CD4-positive, alpha-beta T cell (primary cell): ENCODE measurements around the gene CFAP53. TPM values are rescaled to one million over a fixed set of nuclear protein-coding genes. Genes with fewer than 3 reads are reported as not detected.

ENCODE experiments used
- ATAC-seq: fragments of 200-7000 bp; cut with Tn5 transposase; one replicate; pipeline ENCODE4 v1.10.0; 2022; ENCODE audit warnings: mild to moderate bottlenecking; ENCODE audit not compliant: poor library complexity
- CTCF ChIA-PET: fragments of 350-600 bp; sonication (Branson Sonifier 250); formaldehyde crosslinking; loops from one replicate; lab custom pipeline; 2021; ENCODE audit warnings: antibody characterized with exemption, inconsistent platforms; lab: Charles Lee
- POLR2A ChIA-PET: fragments of 350-600 bp; sonication (Branson Sonifier 250); formaldehyde crosslinking; loops from one replicate; lab custom pipeline; 2021; ENCODE audit warnings: antibody characterized with exemption, inconsistent platforms; lab: Charles Lee
- DNase-seq, 14 experiments: peaks; one replicate each; pipeline ENCODE4 v3.0.0-alpha.2; 2013 to 2020; ENCODE audit warnings: mixed read lengths in 2 of 14
- H3K27ac ChIP-seq, 2 donors: one replicate each; pipeline versions ENCODE4 v1.5.1 to v1.7.0; 2013; ENCODE audit warnings: low read length in 2 of 2, low read depth in 1 of 2, mild to moderate bottlenecking in 1 of 2
- H3K27me3 ChIP-seq, 2 experiments: 1 replicate in 1 of 2; 2 replicates in 1 of 2; pipeline versions ENCODE4 v1.6.1 to v1.7.0; 2013; ENCODE audit warnings: low read length in 2 of 2, control low read depth in 1 of 2, mild to moderate bottlenecking in 1 of 2, moderate library complexity in 1 of 2; ENCODE audit not compliant: insufficient read depth in 2 of 2, control insufficient read depth in 1 of 2
- H3K36me3 ChIP-seq: one replicate; pipeline ENCODE4 v1.6.1; 2013; ENCODE audit warnings: low read length, control low read depth; ENCODE audit not compliant: insufficient read depth
- H3K4me1 ChIP-seq: one replicate; pipeline ENCODE4 v1.6.1; 2013; ENCODE audit warnings: low read length, control low read depth; ENCODE audit not compliant: insufficient read depth
- H3K4me3 ChIP-seq: one replicate; pipeline ENCODE4 v1.5.1; 2013; ENCODE audit warnings: mild to moderate bottlenecking, low read length, moderate library complexity
- H3K9me3 ChIP-seq, 2 experiments: 1 replicate in 1 of 2; 2 replicates in 1 of 2; pipeline versions ENCODE4 v1.6.1 to v1.7.0; 2013; ENCODE audit warnings: low read length in 2 of 2, mild to moderate bottlenecking in 2 of 2, control low read depth in 1 of 2, moderate library complexity in 1 of 2; ENCODE audit not compliant: control insufficient read depth in 1 of 2, insufficient read depth in 1 of 2
- H3K27ac Mint-ChIP-seq: one replicate; pipeline ENCODE4 v1.8.0; 2020; ENCODE audit warnings: mixed read lengths
- H3K27me3 Mint-ChIP-seq: one replicate; pipeline ENCODE4 v1.8.0; 2021; ENCODE audit warnings: mixed read lengths
- H3K36me3 Mint-ChIP-seq: one replicate; pipeline ENCODE4 v1.8.0; 2021; ENCODE audit warnings: low read depth, mixed read lengths
- H3K4me1 Mint-ChIP-seq: one replicate; pipeline ENCODE4 v1.8.0; 2021; ENCODE audit warnings: low read depth, mixed read lengths
- H3K4me3 Mint-ChIP-seq: one replicate; pipeline ENCODE4 v1.8.0; 2020; ENCODE audit warnings: mild to moderate bottlenecking, mixed read lengths
- H3K9me3 Mint-ChIP-seq: one replicate; pipeline ENCODE4 v1.8.0; 2020; ENCODE audit warnings: mixed read lengths
- intact Hi-C, 2 experiments: fragments of 100-400 bp; cut with DNase I in 1 of 2; cut with micrococcal nuclease in 1 of 2; formaldehyde crosslinking; loops; one replicate each; pipeline versions ENCODE4 v1.15.1 to v1.9.0; 2023 to 2025; cut with DNase I, micrococcal nuclease
- total RNA-seq, 174 experiments: library from RNA in 2 of 174; stranded (reverse) in 2 of 174; gene quantifications; one replicate each; pipeline ENCODE4 v1.2.3 and lab custom pipeline; 2021 to 2026
- TF ChIP-seq, protein P1 (sequence below): fragments of 200-600 bp; IDR thresholded peaks from one replicate; pipeline ENCODE4 v1.8.0; 2022; ENCODE audit warnings: antibody characterized with exemption, mild to moderate bottlenecking

The CFAP53 gene
- total RNA-seq, 2 experiments from 2014 or later: 0.33 to 0.47 TPM

DNA sequence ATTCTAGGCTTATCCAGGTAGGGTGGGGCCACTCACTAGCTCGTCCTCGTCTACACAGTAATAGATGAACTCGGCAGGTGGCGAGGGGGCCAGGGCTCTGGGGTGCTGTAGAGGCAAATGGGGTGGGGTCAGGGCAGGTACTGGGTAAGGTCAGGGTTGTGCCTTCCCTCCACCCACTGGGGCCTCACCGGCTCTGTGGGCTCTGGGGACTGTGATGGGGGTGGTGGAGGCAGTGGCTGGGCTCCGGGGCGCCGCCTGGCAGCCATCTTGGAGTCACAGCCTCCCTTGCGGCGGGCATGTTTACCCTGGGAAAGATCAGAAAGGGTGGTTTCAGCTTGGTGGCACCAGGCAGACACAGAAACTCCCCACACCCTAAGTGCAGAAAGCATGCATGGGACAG lies 8.6 kb upstream of the CFAP53 start:
- no peak overlapping the region for H3K27ac Mint-ChIP-seq
- H3K9me3 Mint-ChIP-seq: no peaks in the 10 kb centered on the region
- H3K4me3 ChIP-seq: no peak overlapping the region
- intact Hi-C loops: no loop called here
- DNase-seq (no peak), ATAC-seq (no peak)
- peaks cover 14% of the 10 kb centered on the region for H3K4me1 Mint-ChIP-seq
- ChIA-PET POLR2A (no interaction called here), CTCF (no interaction called here)
- peaks cover 87% of the 10 kb centered on the region for H3K36me3 Mint-ChIP-seq
- H3K27me3 Mint-ChIP-seq: no peaks in the 10 kb centered on the region
- no peak overlapping the region for H3K27ac ChIP-seq
- TF ChIP-seq, protein P1, sequence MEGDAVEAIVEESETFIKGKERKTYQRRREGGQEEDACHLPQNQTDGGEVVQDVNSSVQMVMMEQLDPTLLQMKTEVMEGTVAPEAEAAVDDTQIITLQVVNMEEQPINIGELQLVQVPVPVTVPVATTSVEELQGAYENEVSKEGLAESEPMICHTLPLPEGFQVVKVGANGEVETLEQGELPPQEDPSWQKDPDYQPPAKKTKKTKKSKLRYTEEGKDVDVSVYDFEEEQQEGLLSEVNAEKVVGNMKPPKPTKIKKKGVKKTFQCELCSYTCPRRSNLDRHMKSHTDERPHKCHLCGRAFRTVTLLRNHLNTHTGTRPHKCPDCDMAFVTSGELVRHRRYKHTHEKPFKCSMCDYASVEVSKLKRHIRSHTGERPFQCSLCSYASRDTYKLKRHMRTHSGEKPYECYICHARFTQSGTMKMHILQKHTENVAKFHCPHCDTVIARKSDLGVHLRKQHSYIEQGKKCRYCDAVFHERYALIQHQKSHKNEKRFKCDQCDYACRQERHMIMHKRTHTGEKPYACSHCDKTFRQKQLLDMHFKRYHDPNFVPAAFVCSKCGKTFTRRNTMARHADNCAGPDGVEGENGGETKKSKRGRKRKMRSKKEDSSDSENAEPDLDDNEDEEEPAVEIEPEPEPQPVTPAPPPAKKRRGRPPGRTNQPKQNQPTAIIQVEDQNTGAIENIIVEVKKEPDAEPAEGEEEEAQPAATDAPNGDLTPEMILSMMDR: no peak
- no peaks in the 10 kb centered on the region for H3K27me3 ChIP-seq
- H3K4me1 ChIP-seq: peaks cover 4% of the 10 kb centered on the region
- no peaks in the 10 kb centered on the region for H3K9me3 ChIP-seq
- H3K36me3 ChIP-seq: peaks cover 88% of the 10 kb centered on the region
- H3K4me3 Mint-ChIP-seq: no peak overlapping the region

DNA sequence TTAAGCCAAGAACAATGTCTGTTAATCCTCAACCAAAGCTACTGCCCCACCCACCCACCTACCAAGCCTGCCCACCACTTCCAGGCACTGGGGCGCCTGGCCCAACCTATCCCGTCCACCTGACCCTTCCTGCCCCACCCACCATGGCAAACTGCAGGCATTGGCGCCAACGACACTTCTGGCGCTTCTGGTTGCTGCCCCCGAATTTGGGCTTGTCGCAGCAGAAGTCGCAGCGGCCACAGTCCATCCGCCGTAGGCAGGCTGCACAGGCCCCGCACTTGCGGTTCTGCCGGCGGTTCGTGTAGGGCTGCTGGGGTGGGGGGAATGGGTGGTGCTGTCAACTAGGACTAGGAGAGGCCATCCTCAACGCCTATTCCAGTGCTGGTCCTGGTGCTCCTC lies 7.7 kb upstream of the CFAP53 start:
- Mint-ChIP-seq H3K27ac (no peak overlapping the region), H3K27me3 (no peaks in the 10 kb centered on the region), H3K9me3 (no peaks in the 10 kb centered on the region), H3K36me3 (peaks cover 91% of the 10 kb centered on the region), H3K4me3 (no peak overlapping the region), H3K4me1 (peaks cover 8% of the 10 kb centered on the region)
- H3K4me1 ChIP-seq: no peaks in the 10 kb centered on the region
- no peak for ATAC-seq
- H3K4me3 ChIP-seq: no peak overlapping the region
- peaks cover 91% of the 10 kb centered on the region for H3K36me3 ChIP-seq
- H3K27me3 ChIP-seq: no peaks in the 10 kb centered on the region
- TF ChIP-seq, protein P1: no peak
- POLR2A ChIA-PET: interaction anchor here (1.1 kb wide), 1 partner anchor 8 kb away, joined by 5 read pairs; the partner anchor contains the start of gene MBD1
- CTCF ChIA-PET: no interaction called here
- no peak for DNase-seq
- intact Hi-C loops: no loop called here
- H3K27ac ChIP-seq: no peak overlapping the region
- no peaks in the 10 kb centered on the region for H3K9me3 ChIP-seq

DNA sequence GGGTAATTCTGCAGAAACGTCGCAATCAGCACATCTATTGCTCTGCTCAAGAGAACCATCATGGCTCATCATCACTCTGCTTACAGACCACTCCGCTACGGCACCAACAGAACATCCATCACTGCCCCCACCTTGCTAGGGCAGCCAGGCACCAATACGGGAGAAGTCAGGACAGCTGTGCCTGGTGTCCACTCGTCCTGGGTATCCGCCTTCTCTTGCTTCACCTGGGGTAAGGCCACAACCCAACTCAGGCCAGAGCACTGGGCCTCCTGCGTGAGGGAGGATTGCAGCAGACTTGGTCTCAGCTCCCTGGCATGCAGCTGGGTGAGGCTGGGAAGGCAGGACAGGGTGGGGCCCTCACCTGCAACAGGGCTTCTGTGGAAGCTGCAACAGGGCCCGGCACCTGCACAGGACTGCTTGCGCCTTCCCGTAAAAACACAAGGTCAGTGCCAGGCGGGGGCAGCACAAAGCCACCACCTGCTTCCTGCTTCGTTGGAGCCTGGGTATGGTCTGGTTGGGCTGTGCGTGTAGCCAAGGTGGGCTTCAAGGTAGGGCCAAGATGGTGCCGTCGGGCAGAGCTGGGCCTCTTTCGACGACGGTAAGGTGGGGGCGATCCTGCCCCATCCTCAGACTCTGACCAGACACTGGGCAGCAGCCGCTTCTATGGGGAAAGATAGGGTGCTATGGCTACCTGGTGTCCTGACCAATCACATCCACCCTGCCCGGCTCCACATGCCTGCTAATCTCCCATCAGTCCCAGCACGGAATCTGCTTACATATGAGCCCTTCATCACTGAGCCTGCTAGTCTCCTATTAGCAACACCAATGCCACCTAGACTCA lies 7.1 kb upstream of the CFAP53 start:
- H3K9me3 ChIP-seq: no peaks in the 10 kb centered on the region
- H3K4me1 Mint-ChIP-seq: peaks cover 5% of the 10 kb centered on the region
- H3K27me3 ChIP-seq: no peaks in the 10 kb centered on the region
- H3K4me3 ChIP-seq: no peak overlapping the region
- H3K4me3 Mint-ChIP-seq: no peak overlapping the region
- intact Hi-C loops: no loop called here
- H3K36me3 ChIP-seq: peaks cover 89% of the 10 kb centered on the region
- H3K4me1 ChIP-seq: peaks cover 2% of the 10 kb centered on the region
- DNase-seq (no peak), ATAC-seq (no peak)
- POLR2A ChIA-PET: interaction anchor here (1.1 kb wide), 1 partner anchor 8 kb away, joined by 5 read pairs; the partner anchor contains the start of gene MBD1
- TF ChIP-seq, protein P1: no peak
- no peaks in the 10 kb centered on the region for H3K9me3 Mint-ChIP-seq
- H3K27ac Mint-ChIP-seq: no peak overlapping the region
- CTCF ChIA-PET: no interaction called here
- H3K27me3 Mint-ChIP-seq: no peaks in the 10 kb centered on the region
- H3K36me3 Mint-ChIP-seq: peaks cover 87% of the 10 kb centered on the region
- no peak overlapping the region for H3K27ac ChIP-seq
